Measurements from ENCODE around the gene AMBP.

The AMBP gene

DNA sequence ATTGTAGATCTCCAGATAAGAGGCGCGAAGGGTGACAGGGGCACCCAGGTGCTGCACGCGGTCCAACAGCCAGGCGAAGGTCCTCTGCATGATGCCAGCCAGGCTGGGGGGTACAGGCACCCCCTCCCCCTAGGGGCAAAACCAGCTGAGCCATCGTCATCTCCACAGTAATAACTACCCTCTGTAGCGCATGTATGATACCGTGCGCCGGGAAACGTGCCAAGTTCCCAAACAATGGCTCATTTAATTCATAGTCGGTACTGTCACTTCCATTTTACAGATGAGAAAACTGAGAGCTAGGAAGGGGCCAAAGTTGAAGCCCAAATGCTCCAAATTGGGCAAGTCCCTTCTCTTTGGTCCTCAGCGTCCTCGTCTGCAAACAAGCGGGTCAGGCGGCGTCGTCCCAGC, 19.5 kb upstream of the AMBP start:
- DNase-seq, result no peak
- 53% methylated on average over 18 of the region's 18 CpGs for WGBS

DNA sequence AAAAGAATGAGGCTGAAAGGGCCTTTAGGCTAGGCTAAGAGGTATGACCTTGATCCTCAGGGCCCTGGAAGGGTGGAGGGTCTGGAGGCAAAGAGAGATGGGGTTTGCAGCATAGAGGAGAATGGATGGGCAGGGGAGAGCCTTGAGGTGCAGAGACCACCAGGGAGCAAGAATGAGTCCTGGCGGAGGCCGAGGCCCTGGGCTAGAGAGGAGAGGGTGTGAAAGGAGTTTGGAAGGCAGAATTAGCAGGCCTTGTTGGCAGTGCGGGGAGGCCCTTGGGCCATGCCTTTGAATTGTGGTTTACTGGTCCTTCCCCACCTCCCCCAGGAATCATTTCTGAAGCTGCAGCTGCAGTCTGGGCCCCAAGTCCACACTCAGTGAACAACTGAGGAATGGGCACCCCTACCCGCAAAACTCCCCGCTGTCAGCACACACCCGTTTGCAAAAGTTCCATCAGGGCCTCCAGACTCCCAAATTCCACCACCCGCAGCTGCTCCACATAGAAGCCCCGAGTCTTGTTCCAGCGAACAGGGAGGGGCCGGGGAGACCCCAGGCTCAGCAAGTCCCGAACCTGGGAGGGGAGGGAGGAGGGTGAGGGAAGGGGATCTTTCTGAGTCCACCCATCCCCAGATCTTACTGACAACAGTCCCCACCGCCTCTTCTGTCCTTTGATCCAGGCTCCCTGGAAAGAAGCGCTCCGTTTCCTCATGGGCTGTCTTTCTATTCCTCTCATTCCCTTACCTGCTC, 18.9 kb upstream of the AMBP start:
- Histone ChIP-seq H3K4me3 (ENCODE audit: insufficient read depth in 1 of 2, low read depth in 1 of 2, low read length in 2 of 2) (no peak overlapping the region), H3K9ac (ENCODE audit: low read length) (no peak overlapping the region), H3K4me2 (ENCODE audit: low read length, poor library complexity, severe bottlenecking) (peak overlapping the region; percentile 79), H3K23ac (ENCODE audit: low read length in 2 of 2) (no peak overlapping the region), H2BK120ac (ENCODE audit: low read depth, low read length) (no peak overlapping the region), H2AK5ac (ENCODE audit: low read length, severe bottlenecking) (no peak overlapping the region), H3K36me3 (ENCODE audit: control insufficient read depth in 1 of 2, insufficient read depth in 2 of 2, low read depth in 1 of 2, low read length in 2 of 2) (peaks cover 0 to 56% of the 10 kb centered on the region in 2 experiments), H3K4ac (ENCODE audit: low read depth in 1 of 2, low read length in 2 of 2) (no peak overlapping the region), H4K91ac (ENCODE audit: low read length) (no peak overlapping the region), H3K14ac (ENCODE audit: low read length in 2 of 2) (no peak overlapping the region), H2BK12ac (ENCODE audit: low read length in 2 of 2) (no peak overlapping the region), H3K18ac (ENCODE audit: low read depth in 1 of 2, low read length in 2 of 2) (no peak overlapping the region), H3K79me1 (replicated peaks; ENCODE audit: low read length, poor library complexity, severe bottlenecking) (peaks cover 9% of the 10 kb centered on the region), H3K4me1 (ENCODE audit: control insufficient read depth, insufficient read depth, low read depth, low read length) (peaks cover 28% of the 10 kb centered on the region), H3K27me3 (ENCODE audit: control insufficient read depth in 1 of 2, insufficient read depth in 1 of 2, low read length in 2 of 2) (peaks cover 0 to 60% of the 10 kb centered on the region in 2 experiments), H2BK5ac (ENCODE audit: low read depth, low read length, poor library complexity, severe bottlenecking) (no peak overlapping the region), H3K27ac (ENCODE audit: low read length, poor library complexity, severe bottlenecking) (no peak overlapping the region), H2BK15ac (ENCODE audit: low read depth, poor library complexity, severe bottlenecking) (no peak overlapping the region), H2AFZ (ENCODE audit: low read depth, low read length) (no peak overlapping the region), H3K9me3 (ENCODE audit: control insufficient read depth, low read length) (peaks cover 18% of the 10 kb centered on the region), H4K8ac (ENCODE audit: low read length) (no peak overlapping the region)
- no peak for DNase-seq
- 81% methylated on average over 6 of the region's 14 CpGs for WGBS

More for the DNA sequence above, 19.5 kb upstream of the AMBP start:
- H3K36me3 ChIP-seq (ENCODE audit: control insufficient read depth in 1 of 2, insufficient read depth in 2 of 2, low read depth in 1 of 2, low read length in 2 of 2), result peaks cover 0 to 50% of the 10 kb centered on the region in 2 experiments
- H2BK15ac ChIP-seq (ENCODE audit: low read depth, poor library complexity, severe bottlenecking), result no peak overlapping the region
- peak overlapping the region; percentile 79 for H3K4me2 ChIP-seq (ENCODE audit: low read length, poor library complexity, severe bottlenecking)
- H2AK5ac ChIP-seq (ENCODE audit: low read length, severe bottlenecking), result peak overlapping the region; percentile 24
- no peak overlapping the region for H2AFZ ChIP-seq (ENCODE audit: low read depth, low read length)
- H3K27ac ChIP-seq (ENCODE audit: low read length, poor library complexity, severe bottlenecking), result no peak overlapping the region
- H3K27me3 ChIP-seq (ENCODE audit: control insufficient read depth in 1 of 2, insufficient read depth in 1 of 2, low read length in 2 of 2), result peaks cover 0 to 59% of the 10 kb centered on the region in 2 experiments
- H2BK5ac ChIP-seq (ENCODE audit: low read depth, low read length, poor library complexity, severe bottlenecking), result no peak overlapping the region
- H3K4me1 ChIP-seq (ENCODE audit: control insufficient read depth, insufficient read depth, low read depth, low read length), result peaks cover 28% of the 10 kb centered on the region
- no peak overlapping the region for H2BK12ac ChIP-seq (ENCODE audit: low read length in 2 of 2)
- no peak overlapping the region for H3K14ac ChIP-seq (ENCODE audit: low read length in 2 of 2)
- peak overlapping the region; percentile 41 to 77 for H3K4me3 ChIP-seq (ENCODE audit: insufficient read depth in 1 of 2, low read depth in 1 of 2, low read length in 2 of 2)
- no peak overlapping the region for H4K8ac ChIP-seq (ENCODE audit: low read length)
- H3K9me3 ChIP-seq (ENCODE audit: control insufficient read depth, low read length), result peaks cover 23% of the 10 kb centered on the region
- H3K23ac ChIP-seq (ENCODE audit: low read length in 2 of 2), result no peak overlapping the region
- no peak overlapping the region for H2BK120ac ChIP-seq (ENCODE audit: low read depth, low read length)
- H3K18ac ChIP-seq (ENCODE audit: low read depth in 1 of 2, low read length in 2 of 2), result no peak overlapping the region
- no peak overlapping the region for H3K9ac ChIP-seq (ENCODE audit: low read length)
- no peak overlapping the region for H4K91ac ChIP-seq (ENCODE audit: low read length)
- H3K4ac ChIP-seq (ENCODE audit: low read depth in 1 of 2, low read length in 2 of 2), result no peak overlapping the region
- peaks cover 9% of the 10 kb centered on the region for H3K79me1 ChIP-seq (replicated peaks; ENCODE audit: low read length, poor library complexity, severe bottlenecking)

DNA sequence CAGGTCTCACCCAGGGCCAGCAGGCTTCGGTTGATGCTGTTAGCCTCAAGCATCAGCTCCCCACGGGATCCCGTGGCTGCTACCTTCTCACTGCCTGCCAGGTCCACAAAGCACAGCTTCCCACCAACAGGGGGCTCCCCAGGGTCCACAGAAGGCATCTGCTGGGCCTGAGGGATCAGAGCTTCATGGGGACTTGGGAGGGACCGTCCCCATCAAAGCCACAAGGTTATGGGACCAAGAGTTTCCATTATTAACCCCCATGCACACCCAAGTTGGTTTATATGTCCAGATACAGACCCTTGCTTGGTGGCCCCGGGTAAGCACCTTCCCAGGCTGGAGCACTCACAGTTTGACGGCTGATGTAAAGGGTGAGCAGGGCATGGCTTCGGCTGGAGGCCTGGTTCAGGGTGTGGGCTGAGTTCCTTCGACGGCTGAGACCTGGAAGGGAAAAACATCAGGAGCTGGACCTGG, 18.0 kb upstream of the AMBP start:
- H3K79me1 ChIP-seq (replicated peaks; ENCODE audit: low read length, poor library complexity, severe bottlenecking), result peaks cover 9% of the 10 kb centered on the region
- H3K14ac ChIP-seq (ENCODE audit: low read length in 2 of 2), result no peak overlapping the region
- no peak overlapping the region for H3K4ac ChIP-seq (ENCODE audit: low read depth in 1 of 2, low read length in 2 of 2)
- no peak overlapping the region for H2AFZ ChIP-seq (ENCODE audit: low read depth, low read length)
- no peak overlapping the region for H2BK5ac ChIP-seq (ENCODE audit: low read depth, low read length, poor library complexity, severe bottlenecking)
- H3K4me2 ChIP-seq (ENCODE audit: low read length, poor library complexity, severe bottlenecking), result no peak overlapping the region
- H3K36me3 ChIP-seq (ENCODE audit: control insufficient read depth in 1 of 2, insufficient read depth in 2 of 2, low read depth in 1 of 2, low read length in 2 of 2), result peaks cover 0 to 62% of the 10 kb centered on the region in 2 experiments
- no peak overlapping the region for H2BK15ac ChIP-seq (ENCODE audit: low read depth, poor library complexity, severe bottlenecking)
- H3K4me1 ChIP-seq (ENCODE audit: control insufficient read depth, insufficient read depth, low read depth, low read length), result peaks cover 28% of the 10 kb centered on the region
- H2AK5ac ChIP-seq (ENCODE audit: low read length, severe bottlenecking), result no peak overlapping the region
- H3K18ac ChIP-seq (ENCODE audit: low read depth in 1 of 2, low read length in 2 of 2), result no peak overlapping the region
- H3K4me3 ChIP-seq (ENCODE audit: insufficient read depth in 1 of 2, low read depth in 1 of 2, low read length in 2 of 2), result no peak overlapping the region
- peaks cover 9% of the 10 kb centered on the region for H3K9me3 ChIP-seq (ENCODE audit: control insufficient read depth, low read length)
- H3K27me3 ChIP-seq (ENCODE audit: control insufficient read depth in 1 of 2, insufficient read depth in 1 of 2, low read length in 2 of 2), result peaks cover 0 to 60% of the 10 kb centered on the region in 2 experiments
- no peak overlapping the region for H2BK120ac ChIP-seq (ENCODE audit: low read depth, low read length)
- no peak overlapping the region for H3K27ac ChIP-seq (ENCODE audit: low read length, poor library complexity, severe bottlenecking)
- DNase-seq, result no peak
- H4K8ac ChIP-seq (ENCODE audit: low read length), result no peak overlapping the region
- H3K23ac ChIP-seq (ENCODE audit: low read length in 2 of 2), result no peak overlapping the region
- H3K9ac ChIP-seq (ENCODE audit: low read length), result no peak overlapping the region
- no peak overlapping the region for H4K91ac ChIP-seq (ENCODE audit: low read length)
- H2BK12ac ChIP-seq (ENCODE audit: low read length in 2 of 2), result no peak overlapping the region
- 79% methylated on average over 9 of the region's 9 CpGs for WGBS

DNA sequence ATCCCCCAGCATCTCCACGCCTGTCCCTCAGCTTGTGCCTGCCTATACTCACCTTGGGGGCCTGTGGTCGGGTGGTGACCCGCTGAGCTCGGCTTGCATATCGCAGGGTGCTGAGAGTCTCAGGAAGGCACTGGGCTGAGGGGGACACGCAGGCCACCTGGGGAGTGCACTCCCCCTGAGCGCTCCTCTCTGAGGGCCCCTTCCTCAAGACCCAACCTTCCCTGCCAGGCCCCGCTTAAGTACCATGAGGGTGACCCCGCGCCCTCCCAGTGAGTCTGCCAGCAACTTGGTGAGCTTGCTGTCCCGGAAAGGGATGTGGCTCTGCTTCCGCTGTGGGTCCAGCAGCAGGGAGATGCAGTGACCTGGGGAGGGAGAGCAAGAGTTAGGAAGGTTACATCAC, 16.9 kb upstream of the AMBP start:
- Histone ChIP-seq H3K18ac (ENCODE audit: low read depth in 1 of 2, low read length in 2 of 2) (no peak overlapping the region), H3K4ac (ENCODE audit: low read depth in 1 of 2, low read length in 2 of 2) (no peak overlapping the region), H3K27me3 (ENCODE audit: control insufficient read depth in 1 of 2, insufficient read depth in 1 of 2, low read length in 2 of 2) (peaks cover 0 to 56% of the 10 kb centered on the region in 2 experiments), H3K4me2 (ENCODE audit: low read length, poor library complexity, severe bottlenecking) (no peak overlapping the region), H2AK5ac (ENCODE audit: low read length, severe bottlenecking) (no peak overlapping the region), H3K23ac (ENCODE audit: low read length in 2 of 2) (peak overlapping the region in 1 of 2 experiments; percentile 30), H3K4me3 (ENCODE audit: insufficient read depth in 1 of 2, low read depth in 1 of 2, low read length in 2 of 2) (no peak overlapping the region), H4K91ac (ENCODE audit: low read length) (no peak overlapping the region), H3K4me1 (ENCODE audit: control insufficient read depth, insufficient read depth, low read depth, low read length) (peaks cover 24% of the 10 kb centered on the region), H2BK120ac (ENCODE audit: low read depth, low read length) (no peak overlapping the region), H4K8ac (ENCODE audit: low read length) (no peak overlapping the region), H3K27ac (ENCODE audit: low read length, poor library complexity, severe bottlenecking) (no peak overlapping the region), H3K36me3 (ENCODE audit: control insufficient read depth in 1 of 2, insufficient read depth in 2 of 2, low read depth in 1 of 2, low read length in 2 of 2) (peaks cover 0 to 65% of the 10 kb centered on the region in 2 experiments), H2AFZ (ENCODE audit: low read depth, low read length) (no peak overlapping the region), H2BK12ac (ENCODE audit: low read length in 2 of 2) (no peak overlapping the region), H3K9ac (ENCODE audit: low read length) (no peak overlapping the region), H2BK15ac (ENCODE audit: low read depth, poor library complexity, severe bottlenecking) (no peak overlapping the region), H2BK5ac (ENCODE audit: low read depth, low read length, poor library complexity, severe bottlenecking) (no peak overlapping the region), H3K14ac (ENCODE audit: low read length in 2 of 2) (no peak overlapping the region), H3K9me3 (ENCODE audit: control insufficient read depth, low read length) (peaks cover 4% of the 10 kb centered on the region), H3K79me1 (replicated peaks; ENCODE audit: low read length, poor library complexity, severe bottlenecking) (peaks cover 9% of the 10 kb centered on the region)
- 89% methylated on average over 8 of the region's 12 CpGs for WGBS
- DNase-seq, result no peak
